Hypothalamus (tissue), 51 donors: ENCODE results near the gene RHOH.

Source experiments
- DNase-seq, 51 donors: peaks; one replicate each; lab custom pipeline; 2025; lab: John Stamatoyannopoulos, UW

RHOH gene

DNA sequence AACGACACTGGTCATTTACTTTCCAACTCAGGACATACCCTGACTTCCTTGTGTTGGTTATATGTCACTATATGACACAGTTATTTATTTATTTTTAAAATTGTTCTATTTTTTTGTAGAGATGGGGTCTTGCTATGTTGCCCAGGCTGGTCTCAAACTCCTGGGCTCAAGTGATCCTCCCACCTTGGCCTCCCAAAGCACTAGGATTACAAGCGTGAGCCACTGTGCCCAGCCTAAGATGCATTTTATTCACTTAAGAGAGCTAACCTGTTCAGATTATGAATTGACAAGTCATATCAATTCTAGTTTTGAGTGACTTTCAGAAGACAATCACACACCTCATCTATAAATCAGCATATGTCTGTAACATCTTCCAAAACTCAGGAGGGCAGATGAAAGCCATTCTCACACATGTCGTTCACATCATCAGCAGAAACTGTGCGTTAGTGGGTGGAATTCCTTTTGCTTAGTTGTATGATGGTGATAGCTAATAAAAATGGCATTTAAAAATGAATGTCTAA lies 9.4 kb upstream of the RHOH start:
- no peak for DNase-seq

DNA sequence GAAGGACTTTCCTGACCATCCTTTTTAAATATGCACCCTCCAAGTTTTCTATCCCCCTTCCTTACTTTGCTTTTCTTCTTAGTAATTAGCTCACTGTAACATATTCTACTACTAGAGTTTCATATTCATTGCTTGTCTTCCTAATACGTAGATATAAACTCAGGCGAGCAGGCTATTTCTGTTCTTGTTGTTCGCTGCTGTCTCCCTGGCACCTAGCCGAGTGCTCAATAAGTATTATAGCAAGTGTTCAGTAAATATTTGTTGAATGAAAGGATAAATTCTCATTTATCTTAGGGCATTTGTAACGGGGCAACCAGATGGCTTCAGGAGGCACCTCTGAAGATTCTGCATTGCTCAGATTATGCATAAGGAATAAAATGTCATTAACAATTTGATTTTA lies 6.8 kb upstream of the RHOH start:
- DNase-seq: no peak

DNA sequence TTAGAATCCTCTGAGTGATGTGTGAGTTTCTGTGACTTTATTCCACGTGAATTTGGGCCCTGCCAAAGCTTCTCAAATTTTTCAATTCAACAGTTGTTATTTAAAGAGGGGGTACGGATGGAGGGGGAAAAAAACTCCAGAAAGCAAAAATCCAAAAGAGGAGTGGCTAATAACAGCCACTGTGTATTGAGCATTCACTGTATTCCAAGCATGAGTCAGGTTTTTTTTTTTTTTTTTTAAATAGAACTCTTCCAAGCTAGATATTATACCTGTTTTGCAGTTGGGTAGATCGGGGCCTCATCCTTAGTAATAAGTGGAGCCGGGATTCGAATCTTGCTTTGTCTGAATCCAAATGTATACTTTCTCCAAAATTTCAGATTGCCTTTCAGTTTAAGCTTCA lies 6.4 kb upstream of the RHOH start:
- no peak for DNase-seq

DNA sequence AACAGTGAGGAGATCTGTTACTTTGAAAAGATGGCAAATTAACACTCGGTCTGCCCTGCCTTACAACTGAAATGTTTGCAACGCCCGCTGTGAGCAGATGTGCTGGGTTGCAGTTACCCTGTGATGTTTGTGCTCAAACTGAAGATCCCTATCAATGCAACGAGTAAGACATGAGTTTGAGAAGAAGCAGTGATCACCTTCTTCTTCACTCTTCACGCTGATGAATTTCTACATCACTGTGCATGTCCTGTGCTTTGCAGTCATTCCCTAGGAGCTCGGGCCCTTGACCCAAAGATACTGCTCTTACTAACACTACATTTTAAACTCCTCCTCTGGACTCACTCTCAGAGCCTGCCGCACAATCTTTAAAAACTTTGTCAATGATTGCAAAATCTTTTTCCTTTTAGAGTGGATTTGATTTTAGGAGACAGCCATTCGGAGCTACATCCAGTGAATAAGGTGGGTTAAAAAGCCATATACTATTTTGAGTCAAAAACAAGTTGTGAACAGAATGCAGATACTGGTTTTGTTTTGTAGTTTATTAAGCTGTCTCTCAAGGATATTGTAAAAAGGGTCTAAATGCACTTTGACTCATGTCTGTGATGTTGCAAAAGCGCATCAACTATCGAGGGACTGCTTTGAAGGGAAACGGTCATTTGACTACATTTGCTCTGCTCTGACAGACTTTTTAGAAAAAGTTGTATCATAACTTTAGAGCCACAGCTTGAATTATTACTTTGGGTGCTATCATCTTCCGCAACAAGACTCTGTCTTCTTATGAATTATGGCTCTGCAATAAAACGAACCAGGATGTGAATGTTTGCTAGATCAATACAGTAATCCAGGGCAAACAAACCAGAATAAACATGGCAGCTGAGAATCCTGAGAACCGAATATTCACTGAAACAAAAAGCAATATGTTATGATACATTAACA lies 5.7 kb upstream of the RHOH start:
- no peak for DNase-seq

DNA sequence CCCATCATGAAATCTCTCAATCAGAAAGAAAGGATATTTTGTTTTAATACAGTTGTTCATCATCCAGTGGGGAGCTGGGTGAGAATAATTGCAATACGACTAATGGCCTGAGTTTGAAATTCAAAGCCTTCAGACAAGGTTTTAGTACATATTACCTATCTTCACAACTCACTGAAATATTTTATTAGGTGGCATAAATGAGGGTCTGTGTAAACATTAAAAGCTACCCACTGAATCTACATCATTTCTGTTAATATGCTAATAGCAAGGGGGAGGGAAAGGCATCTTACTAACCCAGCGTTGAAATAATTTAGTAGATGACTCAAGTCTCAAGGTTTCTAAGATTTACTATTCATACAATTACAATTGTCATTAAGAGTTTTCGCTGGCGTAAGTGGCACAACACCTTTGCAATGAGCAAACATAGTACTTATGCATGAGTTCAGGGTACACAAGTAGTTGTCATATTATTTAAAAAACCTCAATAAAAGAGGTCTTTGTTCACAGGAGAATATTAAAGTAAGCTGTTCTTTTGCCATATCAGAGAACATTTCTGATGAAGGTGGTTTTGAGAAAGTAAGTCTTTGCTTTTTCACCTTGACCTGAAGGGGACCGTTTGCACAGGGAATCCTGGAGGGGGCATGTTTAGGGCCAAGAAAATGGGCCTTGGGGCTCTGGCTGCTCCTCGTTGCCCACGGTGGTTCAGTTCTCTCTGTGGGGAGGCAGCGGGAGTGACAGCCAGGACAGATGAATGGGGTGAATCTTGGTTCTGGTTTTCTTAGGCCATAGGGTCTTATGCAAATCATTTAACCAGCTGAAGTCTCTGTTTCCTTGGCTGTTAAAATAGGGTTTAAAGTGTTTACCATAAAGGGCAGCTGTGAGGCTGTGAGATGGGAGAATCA lies 4.5 kb upstream of the RHOH start:
- DNase-seq: no peak

DNA sequence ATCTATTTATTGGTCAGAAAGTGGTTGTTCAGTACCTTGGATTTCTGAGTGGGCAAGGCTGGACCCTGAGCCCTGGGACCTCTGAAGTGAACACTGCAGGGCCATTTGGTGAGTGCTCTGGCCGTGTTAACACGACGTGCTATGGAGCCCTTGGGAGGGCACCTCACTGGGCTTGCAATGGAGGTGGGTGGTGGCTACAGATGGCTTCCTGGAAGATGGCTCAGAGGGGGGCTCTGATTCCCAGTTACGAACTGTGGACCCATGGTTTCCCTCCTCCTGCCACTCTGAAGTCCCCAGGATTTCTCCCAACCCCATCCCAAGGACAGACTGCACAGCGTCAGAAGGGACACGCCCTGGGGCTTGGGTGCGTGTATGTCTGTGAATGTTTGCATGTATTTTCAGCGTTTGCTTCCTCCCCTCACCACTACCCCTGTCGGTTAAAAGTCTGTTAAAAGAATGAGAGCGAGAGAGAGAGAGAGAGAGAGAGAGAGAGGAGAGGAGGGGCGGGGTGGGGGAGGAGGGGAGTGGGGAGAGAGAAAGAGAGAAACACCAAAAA lies 3.7 kb upstream of the RHOH start:
- no peak for DNase-seq

DNA sequence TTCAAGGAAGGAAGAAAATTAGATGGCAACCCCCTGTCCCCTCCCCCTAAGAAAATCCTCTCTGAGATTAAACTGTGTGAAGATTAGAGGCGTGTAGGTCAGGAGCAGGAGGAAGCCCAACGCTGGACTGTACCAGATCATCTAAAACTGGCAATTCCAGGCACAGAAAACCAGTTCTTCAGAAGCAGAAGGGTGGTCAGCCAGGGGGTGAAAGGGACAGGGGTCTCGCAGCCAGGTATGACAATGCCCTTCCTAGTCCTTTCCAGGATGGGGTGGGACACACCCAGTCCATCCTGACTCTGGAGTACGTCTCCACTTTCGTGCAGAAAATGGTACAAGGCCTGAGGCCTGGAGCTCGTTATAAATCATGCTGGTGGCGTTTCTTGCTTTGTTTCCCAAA lies 3.3 kb upstream of the RHOH start:
- DNase-seq: no peak

DNA sequence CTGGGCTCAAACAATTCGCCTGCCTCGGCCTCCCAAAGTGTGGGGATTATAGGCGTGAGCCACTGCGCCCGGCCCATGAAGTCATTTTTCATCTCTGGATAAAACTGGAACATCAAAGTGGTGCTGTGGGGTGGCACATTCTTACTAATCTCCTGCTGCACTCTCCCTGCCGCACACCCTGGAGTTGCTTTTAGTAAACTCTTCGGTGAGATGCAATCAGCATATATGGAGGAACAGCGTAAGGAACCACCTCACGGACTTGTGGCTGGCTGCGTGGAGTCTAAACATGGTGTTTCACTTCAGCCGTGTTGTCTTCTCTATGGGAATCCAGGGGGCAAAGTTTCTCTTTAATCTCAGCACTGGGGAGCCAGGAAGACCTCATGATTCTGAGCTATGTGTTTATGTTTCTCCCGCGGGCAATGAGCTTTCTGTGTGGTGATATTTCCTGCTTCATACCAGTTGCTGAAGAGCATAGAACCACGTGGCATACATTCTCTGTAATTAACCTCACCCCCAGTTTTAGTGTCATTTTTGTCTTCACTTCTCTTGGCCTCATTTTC lies 2.1 kb upstream of the RHOH start:
- DNase-seq: no peak

DNA sequence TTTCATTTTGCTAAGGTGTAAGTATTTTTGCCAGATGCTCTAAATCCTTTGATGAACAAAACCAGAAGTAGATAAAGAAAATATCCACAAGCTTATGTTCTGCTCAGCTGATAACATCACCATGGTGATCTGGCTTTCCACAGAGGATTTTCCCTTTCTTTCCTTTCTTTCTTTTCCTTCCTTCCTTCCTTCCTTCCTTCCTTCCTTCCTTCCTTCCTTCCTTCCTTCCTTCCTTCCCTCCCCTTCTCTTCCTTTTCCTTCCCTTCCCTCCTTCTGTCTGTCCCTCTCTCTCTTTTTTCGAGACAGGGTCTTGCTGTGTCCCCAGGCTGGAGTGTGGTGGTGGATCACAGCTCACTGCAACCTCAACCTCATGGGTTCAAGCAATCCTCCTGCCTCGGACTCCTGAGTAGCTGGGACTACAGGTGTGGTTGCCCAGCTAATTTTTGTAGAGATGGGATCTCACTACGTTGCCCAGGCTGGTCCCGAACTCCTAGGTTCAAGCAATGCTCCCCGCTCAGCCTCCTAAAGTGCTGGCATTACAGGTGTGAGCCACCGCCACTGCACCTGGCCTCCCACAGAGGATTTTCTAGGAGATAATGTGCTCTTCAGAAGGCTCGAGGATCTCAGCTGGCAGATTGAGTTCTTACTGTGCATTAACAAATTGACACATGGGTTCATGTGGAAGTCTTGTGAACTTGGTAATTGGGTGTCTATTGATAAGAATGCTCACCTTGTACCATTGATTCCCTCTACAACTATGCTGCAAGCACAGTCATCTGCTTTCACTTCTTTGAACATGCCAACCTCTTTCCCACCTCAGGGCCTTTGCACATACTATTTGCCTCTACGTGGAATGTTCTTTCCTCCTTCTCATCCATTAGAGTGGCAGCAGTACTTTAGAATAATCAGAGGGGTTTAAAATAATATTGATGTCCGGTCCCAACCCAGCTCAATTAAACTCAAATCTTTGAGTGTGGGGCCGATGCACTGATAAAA lies 1.4 kb upstream of the RHOH start:
- no peak for DNase-seq

DNA sequence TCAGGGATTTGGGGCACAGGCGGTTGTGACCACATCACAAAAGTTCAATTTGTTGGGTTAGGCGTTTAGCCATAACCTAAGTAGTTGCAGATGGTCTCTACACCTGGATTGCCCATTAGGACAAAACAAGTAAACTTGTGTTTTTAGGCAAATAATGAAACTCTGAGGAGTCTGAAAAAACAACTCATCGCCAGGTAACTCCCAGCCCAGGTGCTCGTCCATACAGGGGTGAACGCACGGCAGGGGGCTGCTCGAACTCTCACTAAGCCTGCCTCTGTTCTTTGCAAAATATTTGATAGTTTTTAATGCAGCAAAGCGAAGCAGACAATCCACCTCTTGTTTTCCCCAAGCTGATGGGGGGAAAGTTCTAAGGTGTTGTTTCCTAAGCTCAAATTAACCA lies 559 bp upstream of the RHOH start:
- no peak for DNase-seq

DNA sequence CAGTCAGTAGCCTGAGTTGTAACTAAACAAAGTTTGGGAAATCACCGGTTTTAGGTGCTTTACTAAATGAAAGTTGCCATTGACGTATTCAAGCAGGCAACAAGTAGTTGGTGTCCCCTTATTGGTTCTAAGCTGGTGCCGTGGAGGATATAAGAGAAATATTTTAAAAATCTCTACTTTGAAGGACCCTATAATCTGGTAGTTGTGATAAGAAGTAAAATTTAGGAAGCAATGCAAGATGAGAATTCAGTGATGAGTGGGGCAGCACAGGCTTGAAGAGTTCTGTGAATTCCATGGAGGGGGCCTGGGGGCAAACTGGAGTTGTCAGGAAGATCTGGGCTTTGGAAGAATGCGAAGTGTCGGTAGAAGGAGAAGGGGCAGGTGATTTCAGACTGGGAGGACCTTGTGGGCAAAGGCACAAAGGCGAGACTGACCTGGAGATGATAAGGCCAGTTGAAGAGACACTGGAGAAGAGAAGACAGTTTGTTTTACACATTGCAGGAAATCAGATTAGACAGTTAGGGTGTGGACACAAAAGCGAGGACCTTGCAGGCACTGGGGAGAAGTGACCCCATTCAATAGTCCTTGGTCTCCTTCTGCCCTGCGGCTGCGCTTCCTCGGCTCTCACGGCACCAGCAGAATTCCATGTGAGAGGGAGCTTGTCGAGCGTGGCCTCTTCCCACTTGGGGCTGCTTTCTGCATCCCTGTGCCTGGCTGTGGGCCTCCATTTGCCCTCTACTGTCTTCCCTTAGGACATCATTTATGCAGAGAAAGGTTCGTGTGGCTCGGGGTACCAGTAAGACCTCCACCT lies 1.3 kb downstream of the RHOH start:
- no peak for DNase-seq

DNA sequence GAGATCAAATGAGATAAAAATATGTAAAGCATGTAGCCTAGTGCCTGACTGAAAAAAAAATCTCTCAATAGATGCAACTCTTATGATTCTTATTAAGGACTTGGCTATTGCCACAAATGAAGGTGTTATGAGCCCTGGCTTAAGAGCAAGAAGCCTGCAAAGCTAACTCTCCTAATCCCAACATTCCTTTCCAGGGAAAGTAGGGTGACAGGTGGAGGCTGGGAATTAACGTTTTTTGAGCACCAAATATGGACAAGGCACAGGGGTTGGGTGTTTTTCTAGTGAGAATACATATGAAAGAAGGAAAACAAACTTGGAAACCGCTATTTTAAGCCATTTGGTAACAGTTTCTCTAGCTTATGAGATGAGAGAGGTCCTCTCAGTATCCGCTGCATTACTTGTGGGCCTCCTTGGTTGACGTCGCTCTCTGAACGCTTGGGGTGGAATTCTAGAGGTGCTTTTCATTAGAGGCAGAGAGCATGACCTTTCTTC lies 2.4 kb downstream of the RHOH start:
- DNase-seq: no peak

DNA sequence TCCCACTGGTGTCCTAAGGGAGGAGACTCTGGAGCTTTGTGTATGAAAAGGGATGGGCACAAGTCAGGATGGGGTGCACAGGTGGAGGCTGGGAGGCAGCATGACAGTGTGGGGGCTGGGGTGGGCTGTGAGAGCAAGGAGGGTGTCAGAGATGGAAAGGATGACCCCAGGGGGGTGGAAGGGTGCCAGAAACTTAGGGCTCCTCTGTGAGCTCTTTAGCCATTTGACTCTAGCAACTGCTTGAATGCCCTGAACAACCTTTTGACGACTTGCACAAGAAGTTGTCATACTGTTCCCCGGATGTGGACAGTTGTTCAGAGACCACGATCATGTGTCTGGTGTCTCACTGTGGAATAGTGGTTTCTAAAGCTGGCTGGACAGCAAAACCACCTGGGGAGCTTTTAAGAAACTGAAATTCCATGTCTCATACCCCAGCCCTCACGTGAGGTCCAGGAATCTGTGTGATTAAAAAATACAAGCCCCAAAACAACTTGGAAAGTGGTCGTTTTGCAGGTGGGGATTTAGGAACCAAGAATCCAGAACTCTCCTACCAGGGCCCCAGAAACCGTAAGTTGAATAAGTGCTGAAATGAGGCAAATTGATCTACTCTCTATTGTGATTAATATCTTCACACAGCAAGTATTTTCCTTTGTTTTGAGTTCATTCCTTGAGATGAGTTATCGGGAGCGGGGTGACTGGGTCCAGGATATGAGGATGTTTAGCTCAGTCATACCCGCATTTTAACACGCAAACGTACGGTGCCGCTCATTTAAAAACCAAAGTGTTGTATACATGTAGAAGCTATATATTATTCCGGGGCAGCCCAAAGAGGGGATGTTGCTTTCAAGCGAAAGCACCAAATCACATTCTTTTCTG lies 3.4 kb downstream of the RHOH start:
- DNase-seq: peak in 1 of 51 donors; percentile 7

DNA sequence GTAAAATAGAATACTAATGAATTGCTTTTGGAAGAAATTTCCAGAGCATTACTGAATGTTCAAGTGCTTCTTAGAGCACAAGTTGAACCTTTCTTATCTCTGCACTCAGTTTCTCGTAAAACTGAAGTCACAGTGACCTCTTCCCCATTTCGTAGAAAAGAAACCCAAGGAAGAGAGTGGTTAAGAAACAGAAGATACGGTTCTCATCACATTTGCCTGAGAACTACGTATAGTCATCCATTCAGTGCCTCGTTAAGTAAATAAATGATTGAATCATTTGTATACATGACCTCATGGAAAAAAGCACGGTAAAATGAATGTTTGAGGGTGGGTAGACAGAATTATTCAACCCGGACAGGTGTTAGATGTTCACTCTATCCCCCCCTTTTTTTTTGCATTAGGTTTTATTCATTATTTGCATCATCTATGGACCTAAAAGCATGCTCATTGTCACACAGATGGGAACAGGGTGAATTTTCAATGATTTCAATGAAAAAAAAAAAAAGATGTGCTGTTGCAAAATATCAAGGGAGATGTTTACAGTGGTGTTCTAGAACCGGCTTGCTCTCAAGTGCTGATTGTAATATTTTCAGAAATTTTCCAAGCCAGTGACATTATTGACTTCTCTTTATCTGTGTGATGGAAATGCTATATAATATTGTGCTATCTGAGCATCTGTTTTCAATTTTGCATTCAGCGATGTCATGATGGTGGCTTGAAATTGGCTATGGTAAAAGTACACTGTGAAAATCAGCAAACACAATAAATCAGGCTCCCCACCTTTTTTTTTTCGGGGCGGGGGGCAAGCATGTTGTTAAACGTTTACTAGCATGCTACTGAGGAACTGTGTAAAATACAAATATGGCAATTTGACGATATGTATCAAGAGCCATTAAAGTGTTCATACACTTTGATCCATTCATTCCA lies 4.3 kb downstream of the RHOH start:
- no peak for DNase-seq

DNA sequence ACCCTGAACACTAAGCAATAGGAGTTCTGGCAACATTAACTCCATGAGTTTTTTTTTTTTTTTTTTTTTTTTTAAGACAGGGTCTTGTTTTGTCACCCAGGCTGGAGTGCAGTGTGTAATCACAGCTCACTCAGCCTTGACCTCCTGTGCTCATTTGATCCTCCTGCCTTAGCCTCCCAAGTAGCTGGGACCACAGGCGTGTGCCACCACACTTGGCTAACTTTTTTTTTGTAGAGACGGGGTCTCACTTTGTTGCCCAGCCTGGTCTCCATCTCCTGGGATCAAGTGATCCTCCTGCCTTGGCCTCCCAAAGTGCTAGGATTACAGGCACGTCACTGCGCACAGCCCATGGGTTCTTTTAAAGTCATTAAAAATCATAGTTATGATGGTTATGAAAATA lies 5.1 kb downstream of the RHOH start:
- no peak for DNase-seq

DNA sequence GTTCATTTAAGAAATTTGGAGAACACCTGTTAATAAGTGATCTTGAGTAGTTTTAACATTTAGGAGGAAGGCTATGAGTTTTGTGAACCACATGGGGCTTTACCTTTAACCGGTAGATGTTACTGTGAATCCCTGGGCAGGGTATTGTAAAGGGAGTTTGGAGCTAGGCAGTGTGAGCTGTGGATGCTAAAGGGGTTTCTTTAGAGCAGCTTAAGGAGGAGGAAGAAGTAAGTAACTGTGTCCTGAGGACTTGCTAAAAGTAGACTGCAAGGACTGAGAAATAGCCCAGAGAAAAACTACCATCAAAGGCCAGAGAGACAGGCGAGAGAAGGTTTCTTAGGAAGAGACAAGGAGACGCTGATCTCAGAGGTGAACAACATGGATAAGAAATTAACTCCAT lies 5.6 kb downstream of the RHOH start:
- no peak for DNase-seq
